Renal cortical epithelial cell (primary cell): ENCODE measurements around the gene SLC6A16. TPM values are rescaled to one million over a fixed set of nuclear protein-coding genes. Genes with fewer than 3 reads are reported as not detected.
"Not testable (repeated sequence)": the region's sequence is repeated elsewhere in the genome, so short reads cannot be mapped to it uniquely, and the experiment has no call there.

ENCODE experiments used
- DNase-seq: peaks from one replicate; pipeline ENCODE4 v3.0.0-alpha.2; 2011; ENCODE audit warnings: low read depth
- total RNA-seq: library from RNA; depleted of rRNA; stranded (reverse); fragments of >200 nt; gene quantifications from 2 replicates; pipeline ENCODE4 v1.2.3, GENCODE V29; 2014

SLC6A16 gene
- total RNA-seq, 1 donor from 2014 or later = 0.25 TPM

GRCh38 chr19:49271080-49271753 lies 53.8 kb downstream of the SLC6A16 start:
- no peak for DNase-seq

- DNase-seq = not testable (repeated sequence)
These were observed 58.6 kb downstream of the SLC6A16 start for GRCh38 chr19:49266409-49266808.

- no peak for DNase-seq
These were observed 60.7 kb downstream of the SLC6A16 start for GRCh38 chr19:49264258-49264657.

- no peak for DNase-seq
These were observed 63.4 kb downstream of the SLC6A16 start for GRCh38 chr19:49261602-49262001.

DNA sequence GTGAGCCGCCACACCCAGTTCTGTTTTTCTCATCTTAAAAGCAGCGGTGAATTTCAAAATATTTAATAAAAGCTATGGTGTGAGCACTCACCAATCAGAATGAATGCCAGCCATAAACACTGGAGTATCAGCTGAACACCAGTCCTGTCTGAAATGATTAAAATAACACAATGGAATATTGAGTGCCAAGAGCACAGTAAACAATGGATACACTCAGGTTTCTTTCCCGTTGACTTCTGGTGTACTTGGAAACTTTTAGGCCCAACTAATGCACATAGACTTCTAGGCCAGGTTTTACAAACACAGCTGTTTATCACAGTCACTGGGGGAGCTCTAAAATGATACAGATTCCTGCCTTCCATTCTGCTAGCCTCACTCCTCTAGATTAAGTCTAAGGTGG lies 68.3 kb downstream of the SLC6A16 start:
- no peak for DNase-seq

DNA sequence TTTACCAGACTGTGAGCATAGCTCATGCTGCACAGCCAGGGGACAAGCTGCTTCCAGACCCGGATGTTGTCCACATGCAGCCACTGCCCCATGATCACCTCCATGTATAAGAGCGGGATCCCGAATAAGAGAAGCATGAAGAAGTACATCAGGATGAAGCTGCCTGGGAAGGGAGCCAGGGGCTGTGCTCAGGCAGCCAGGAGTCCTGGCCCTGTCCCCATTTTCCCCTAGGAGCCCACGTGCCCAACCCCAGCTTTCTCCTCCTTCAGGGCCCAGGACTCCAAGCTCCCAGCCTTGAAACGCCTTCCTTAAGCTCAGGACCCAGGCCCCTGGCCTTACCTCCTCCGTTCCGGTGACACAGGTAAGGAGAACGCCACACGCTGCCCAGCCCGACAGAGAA lies 69.3 kb downstream of the SLC6A16 start:
- no peak for DNase-seq

- no peak for DNase-seq
These were observed 75.1 kb downstream of the SLC6A16 start for GRCh38 chr19:49249933-49250332.

GRCh38 chr19:49247676-49248075 lies 77.3 kb downstream of the SLC6A16 start:
- DNase-seq = no peak

- no peak for DNase-seq
These were observed 80.7 kb downstream of the SLC6A16 start for GRCh38 chr19:49244256-49244655.

GRCh38 chr19:49243726-49244125 lies 81.3 kb downstream of the SLC6A16 start:
- no peak for DNase-seq

DNA sequence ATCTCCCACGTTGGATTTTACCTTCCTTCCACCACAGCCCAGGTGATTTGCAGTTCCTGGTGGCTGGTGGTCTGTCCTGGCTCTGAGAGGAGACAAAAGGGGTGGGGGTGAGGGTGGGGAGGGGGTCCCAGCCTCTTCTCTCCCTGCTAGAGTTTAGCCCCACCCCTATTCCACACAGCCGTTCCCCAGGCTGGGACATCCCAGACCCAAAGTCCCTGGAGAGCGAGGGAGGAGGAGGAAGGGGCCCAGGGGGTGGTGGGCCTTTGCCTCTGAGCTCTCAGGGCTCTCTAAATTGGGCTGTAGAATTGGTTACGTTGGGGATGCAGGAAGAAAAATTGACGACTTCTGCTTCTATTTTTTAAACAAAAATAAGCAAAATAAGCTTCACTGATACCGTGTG lies 81.9 kb downstream of the SLC6A16 start:
- DNase-seq = no peak

DNA sequence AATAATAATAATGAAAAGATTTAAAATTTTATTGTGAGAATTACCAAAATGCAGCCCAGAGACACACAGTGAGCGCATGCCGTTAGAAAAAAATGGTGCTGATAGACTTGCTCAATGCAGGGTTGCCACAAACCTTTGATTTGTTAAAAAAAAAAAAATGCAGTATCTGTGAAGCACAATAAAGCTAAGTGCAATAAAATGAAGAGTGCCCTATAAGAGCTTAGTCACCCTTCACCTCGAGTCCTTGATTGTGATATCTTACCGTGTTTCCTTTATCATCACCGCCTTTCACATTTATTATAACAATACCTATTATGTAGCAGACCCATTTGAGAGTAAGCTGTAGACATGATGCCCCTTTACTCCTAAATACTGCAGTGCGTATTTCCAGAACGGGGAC lies 83.2 kb downstream of the SLC6A16 start:
- no peak for DNase-seq

Other genes with a start within 250 kb of the SLC6A16 start
- gene SNRNP70, start 239.7 kb downstream of the SLC6A16 start, total RNA-seq = 82.8 and 138 TPM in 2 replicates
- gene LIN7B, start 210.8 kb downstream of the SLC6A16 start, total RNA-seq = 2.5 and 7.5 TPM in 2 replicates
- 0.45 TPM in 1 of 2 replicates, not detected in the other for gene C19orf73, start 206.0 kb downstream of the SLC6A16 start, total RNA-seq
- gene PPFIA3, start 205.6 kb downstream of the SLC6A16 start, total RNA-seq = 2.6 and 3.6 TPM in 2 replicates
- not detected in 2 replicates for gene HRC, start 169.8 kb downstream of the SLC6A16 start, total RNA-seq
- 15.3 and 30.4 TPM in 2 replicates for gene TRPM4, start 167.4 kb downstream of the SLC6A16 start, total RNA-seq
- gene CD37, start 10.2 kb upstream of the SLC6A16 start, total RNA-seq = not detected in 2 replicates
- gene TEAD2, start 37.2 kb upstream of the SLC6A16 start, total RNA-seq = 28.0 and 34.2 TPM in 2 replicates
- 0.17 and 0.35 TPM in 2 replicates for gene DKKL1, start 38.7 kb upstream of the SLC6A16 start, total RNA-seq
- gene KASH5, start 63.1 kb upstream of the SLC6A16 start, total RNA-seq = not detected in 2 replicates
- not detected in 2 replicates for gene PTH2, start 98.2 kb upstream of the SLC6A16 start, total RNA-seq
- gene GFY, start 100.2 kb upstream of the SLC6A16 start, total RNA-seq = not detected in 2 replicates
- gene SLC17A7, start 116.3 kb upstream of the SLC6A16 start, total RNA-seq = 0.15 TPM in 1 of 2 replicates, not detected in the other
- 120 and 197 TPM in 2 replicates for gene PIH1D1, start 126.6 kb upstream of the SLC6A16 start, total RNA-seq
- 30.5 and 64.1 TPM in 2 replicates for gene ALDH16A1, start 128.0 kb upstream of the SLC6A16 start, total RNA-seq
- gene FLT3LG, start 149.0 kb upstream of the SLC6A16 start, total RNA-seq = 1.3 and 1.7 TPM in 2 replicates
- 962 and 2,738 TPM in 2 replicates for gene RPL13A, start 162.4 kb upstream of the SLC6A16 start, total RNA-seq
- gene RPS11, start 171.2 kb upstream of the SLC6A16 start, total RNA-seq = 2,210 and 4,384 TPM in 2 replicates
- 23.4 and 47.7 TPM in 2 replicates for gene FCGRT, start 187.5 kb upstream of the SLC6A16 start, total RNA-seq
- gene RCN3, start 202.8 kb upstream of the SLC6A16 start, total RNA-seq = 0.75 and 1.6 TPM in 2 replicates